ENCODE results near the gene SULT1C2.

Gene SULT1C2

DNA sequence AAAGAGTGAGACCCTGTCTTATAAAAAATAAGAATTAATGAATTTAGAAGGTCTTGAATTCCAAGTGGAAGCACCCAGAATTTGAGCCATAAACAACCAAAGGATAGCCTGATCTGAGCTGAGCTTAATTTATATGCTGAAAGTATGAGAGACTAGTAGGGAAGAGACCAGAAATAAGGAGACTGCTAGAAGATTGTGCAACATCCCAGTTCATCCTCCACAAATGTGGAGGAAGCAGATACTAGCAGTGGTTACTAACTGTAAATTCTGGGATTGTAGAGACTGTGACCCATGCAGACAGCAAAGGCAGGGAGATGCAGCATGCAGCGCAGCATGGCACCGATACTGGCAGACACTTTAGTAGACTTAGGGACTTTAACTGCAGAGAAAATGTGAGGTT, 1.5 kb upstream of the SULT1C2 start:
- in situ Hi-C loops (cut with MboI; ENCODE audit: low sequenced_read_pairs), result no loop called here

DNA sequence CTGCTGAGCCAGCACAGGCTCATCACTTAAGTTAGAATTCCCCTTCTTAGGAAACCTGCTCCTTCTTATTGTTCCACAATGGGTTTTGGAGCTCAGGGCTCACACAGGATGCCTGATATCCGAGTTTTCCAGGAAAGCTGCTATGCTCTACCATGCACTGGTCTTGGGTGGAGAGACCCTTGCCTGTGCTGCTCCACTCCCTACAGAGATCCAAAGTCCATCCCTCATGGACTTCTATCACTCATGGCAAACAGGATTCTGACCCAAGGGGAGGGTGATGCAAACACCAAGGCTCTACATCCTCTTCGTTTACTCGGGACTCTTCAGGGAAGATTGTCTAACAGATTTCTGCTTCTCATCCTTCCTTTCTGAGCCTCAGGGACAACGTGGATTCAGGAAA, 5.2 kb downstream of the SULT1C2 start:
- in situ Hi-C loops (cut with MboI; ENCODE audit: low sequenced_read_pairs), result no loop called here

DNA sequence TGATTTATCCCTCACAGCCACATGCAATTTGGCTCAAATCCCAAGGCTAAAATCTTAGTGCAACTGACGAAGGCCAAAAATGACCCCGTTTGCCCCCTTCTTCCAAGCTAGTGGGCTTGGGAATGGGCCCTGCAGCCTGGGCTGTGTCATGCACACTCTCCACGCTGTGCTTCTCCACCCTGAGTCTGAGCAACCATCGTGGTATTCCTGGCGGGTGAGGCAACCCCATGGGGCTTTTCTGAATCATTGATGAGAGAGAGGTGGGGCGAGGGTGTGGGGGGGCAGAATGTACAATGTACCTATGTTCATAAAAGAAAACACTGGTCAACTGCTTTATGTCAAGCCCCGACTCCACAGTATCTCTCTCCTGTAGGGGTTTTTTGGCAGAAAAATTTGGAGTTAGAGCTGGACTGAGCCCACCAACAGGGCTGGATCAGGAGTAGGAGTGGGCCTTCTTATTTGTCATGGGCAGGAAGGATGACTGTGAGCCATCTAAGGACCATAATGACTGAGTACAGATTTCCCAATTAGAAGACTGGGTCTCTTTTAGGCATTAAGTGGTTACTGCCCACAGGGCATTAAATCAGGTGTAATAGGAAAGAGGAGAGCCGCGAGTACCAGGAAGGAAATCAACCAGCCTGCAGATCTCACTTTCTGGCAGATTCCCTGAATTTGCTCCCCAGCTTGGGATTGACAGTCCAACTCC, 8.9 kb downstream of the SULT1C2 start:
- in situ Hi-C loops (cut with MboI; ENCODE audit: low sequenced_read_pairs), result no loop called here

DNA sequence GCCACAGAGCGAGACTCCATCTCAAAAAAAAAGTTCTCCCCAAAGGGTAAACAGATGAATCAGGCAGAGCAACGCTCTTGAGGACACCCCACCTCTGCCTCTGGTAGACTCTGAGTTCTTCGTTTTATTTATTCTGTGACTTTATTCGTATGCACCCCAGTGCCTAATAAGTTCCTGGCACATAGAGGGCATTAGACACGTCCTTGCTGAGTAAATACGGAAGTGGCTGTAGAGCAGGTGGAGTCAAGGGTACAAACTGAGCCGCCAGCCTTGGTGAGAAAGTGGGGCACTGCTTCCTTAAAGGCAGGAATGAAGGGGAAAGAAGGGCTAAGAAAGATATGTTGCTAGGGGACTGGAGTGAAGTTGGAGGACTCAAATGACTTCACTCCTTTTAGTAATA, 12.9 kb downstream of the SULT1C2 start:
- in situ Hi-C loops (cut with MboI; ENCODE audit: low sequenced_read_pairs), result no loop called here

DNA sequence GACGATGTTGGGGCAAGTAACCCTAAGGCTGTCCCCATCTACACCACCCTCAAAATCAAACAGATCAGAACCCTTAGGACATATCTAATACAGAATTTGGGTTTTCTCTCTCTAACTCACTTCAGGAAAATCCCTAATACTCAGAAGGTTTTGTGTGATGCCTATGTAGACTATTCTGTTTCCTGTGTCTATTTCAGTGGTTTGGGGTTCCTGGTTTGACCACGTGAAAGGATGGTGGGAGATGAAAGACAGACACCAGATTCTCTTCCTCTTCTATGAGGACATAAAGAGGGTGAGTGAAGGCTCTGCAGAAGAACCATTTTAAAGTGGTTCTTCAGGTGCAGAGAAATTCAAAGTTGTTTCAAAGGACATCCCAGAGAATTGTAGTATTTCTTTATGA, 16.3 kb downstream of the SULT1C2 start:
- in situ Hi-C loops (cut with MboI; ENCODE audit: low sequenced_read_pairs), result no loop called here

DNA sequence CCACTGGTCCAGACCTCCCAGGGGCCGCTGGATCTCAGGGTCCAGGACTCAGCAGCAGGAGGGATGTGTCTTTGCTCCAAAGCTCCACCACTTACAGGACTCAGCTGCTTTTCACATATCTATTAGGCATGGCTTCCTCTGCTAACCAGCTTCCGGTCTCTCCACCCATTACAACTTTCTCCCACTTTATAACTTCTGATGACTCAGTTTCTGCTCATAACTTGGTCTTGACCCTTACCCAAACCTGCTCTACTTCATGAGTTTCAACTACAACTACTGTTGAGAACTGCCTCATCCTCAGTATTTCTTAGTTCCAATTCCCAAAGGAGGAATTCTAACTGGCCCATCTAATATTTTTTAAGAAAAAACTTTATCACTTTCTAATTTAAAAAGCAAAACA, 17.2 kb downstream of the SULT1C2 start:
- in situ Hi-C loops (cut with MboI; ENCODE audit: low sequenced_read_pairs), result no loop called here

DNA sequence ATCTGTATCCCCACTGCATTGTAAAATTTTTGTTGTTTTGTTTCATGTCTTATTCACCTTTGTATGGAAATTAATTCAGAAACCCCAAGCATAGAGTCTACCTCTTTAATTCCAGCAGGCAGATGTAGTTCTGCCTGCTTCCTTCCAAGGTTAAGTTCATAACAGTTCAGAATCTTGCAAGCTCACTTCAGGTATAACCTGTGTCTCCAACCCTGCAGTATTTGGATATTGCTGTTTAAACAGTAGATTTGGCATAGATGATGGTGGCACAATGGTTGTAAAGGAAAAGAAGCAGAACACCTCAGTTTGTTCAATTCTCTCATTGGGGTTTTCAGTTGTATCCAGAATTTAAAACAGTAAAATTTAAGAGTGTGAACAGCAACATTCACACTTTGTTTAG, 21.2 kb downstream of the SULT1C2 start:
- in situ Hi-C loops (cut with MboI; ENCODE audit: low sequenced_read_pairs), result no loop called here

DNA sequence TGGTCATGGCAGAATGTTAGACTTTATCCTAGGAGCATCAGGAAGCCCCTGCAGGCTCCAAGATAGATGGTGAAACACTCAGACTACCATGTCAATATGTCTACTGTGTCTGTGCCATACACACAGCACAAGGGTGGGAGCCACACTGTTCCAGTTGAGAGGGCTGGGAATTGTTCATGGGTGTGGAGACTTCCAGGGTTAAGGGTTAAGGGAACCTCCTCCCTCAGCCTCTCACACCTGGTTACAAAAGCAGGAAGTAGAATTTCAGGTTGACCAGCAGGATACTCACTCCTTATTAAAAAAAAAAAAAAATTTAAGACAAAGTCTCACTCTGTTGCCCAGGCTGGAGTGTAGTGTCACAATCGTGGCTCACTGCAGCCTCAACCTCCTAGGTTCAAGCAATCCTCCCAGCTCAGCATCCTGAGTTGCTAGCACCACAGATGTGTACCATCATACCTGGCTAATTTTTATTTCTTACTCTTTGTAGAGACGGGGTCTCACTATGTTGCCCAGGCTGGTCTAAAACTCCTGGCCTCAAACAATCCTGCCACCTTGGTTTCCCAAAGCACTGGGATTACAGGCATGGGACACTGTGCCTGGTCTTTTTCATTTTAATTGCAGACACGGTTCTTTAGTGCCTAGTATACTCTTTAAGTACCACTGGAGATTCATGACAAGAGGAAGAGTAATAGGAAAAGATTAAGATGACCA, 26.0 kb downstream of the SULT1C2 start:
- in situ Hi-C loops (cut with MboI; ENCODE audit: low sequenced_read_pairs), result no loop called here

DNA sequence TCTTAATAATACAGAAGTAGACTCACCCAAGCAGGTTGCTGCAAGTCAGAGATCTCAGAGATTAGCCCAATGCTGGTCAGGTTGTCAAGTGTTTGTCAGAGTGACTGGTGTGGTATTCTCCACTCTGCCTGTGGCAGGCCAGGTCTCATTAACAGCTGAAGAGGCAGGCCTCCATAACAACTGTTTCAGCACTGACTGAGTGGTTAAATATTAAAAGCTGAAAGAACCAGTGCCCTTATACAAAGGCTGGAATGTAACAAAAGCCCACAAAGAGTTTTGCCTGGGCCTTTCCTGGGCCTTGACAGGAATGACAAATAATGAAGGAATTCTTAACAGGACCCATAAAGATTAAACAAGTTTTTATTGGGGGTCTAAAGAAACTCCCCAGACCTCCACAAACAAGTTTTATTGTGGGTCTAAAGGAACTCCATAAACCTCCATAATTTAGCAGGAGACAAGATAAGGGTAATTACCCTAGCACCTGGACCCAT, 26.8 kb downstream of the SULT1C2 start:
- in situ Hi-C loops (cut with MboI; ENCODE audit: low sequenced_read_pairs), result no loop called here

DNA sequence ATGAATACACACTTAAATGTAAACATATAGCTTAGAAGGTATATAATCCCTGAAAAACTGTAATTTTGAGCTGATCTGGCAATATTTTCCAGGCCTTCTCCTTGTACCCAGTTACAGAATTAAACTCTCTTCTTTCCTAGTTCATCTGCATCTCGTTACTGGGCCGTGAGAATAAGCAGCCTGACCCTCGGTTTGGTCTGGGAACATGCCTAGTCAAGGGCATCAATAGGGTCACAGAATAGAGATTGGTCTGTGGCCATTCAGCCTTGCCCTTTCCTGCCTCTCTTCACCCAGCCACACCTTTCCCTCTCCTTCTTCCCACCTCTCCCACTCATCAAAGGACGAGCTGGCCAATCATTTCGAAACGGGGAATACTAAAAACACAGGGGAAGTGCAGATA, 27.3 kb downstream of the SULT1C2 start:
- in situ Hi-C loops (cut with MboI; ENCODE audit: low sequenced_read_pairs), result no loop called here

DNA sequence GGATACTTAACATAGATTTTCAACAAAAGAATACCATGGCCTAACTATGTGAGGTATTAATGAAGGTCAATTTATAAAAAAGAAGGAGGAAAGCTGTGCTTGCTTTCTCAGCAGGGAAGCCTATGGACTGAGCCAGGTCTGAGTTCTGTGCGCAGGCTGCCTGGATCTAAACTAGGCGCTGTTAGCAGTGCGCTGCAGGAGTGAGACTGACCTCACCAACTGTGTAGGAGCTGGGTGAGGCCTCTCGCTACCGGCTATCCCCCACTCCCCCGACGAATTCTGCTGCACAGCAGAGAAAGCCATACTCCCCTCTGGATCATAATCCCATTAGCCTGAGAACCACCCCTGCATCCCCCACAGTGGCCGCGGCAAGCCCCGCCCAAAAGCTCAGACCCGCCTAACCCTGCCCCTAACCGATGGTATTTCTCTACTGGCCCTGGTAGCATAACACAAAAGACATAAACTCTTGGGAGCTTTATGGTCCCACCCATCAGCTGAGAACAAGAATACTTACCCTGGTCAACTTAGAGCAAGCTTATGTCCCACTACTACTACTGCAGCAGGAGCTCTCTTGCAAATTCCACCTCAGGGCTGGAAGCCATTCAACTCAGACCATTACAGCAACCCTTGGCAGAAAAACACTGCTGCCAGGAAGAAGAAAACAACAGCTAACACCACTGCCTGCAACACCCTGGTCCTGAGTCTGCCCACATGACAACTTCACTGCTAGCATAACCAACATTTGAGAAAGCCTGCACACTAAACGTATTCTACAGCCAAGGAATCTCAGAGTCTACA, 28.0 kb downstream of the SULT1C2 start:
- in situ Hi-C loops (cut with MboI; ENCODE audit: low sequenced_read_pairs), result no loop called here

DNA sequence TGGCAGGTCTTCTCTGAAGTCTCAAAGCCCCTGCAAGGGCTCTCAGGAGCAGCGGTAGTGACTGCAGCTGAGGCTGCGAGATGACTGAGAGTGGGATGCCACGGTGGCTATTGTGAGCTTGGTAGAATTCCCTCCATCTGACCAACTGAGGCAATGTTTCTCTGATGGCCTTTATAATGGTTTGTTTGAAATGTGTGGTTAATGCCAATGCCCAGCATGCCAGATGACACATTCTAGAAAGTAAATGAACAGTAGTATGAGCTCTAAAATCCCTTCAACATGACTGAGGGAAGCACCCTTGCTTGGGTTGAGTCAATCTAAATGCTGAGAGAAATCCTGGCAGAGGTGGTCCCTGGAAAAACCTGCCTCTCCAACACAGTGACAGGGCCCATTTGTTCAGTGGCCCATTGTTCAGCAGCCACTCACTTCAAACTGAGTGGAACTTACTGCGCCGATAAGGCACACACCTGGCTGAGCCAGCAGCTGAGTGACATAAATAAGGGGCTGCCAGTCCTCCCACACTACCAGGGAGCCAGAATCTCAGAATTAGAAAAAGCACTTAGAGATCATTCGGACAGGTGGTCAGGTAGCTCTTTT, 31.7 kb downstream of the SULT1C2 start:
- in situ Hi-C loops (cut with MboI; ENCODE audit: low sequenced_read_pairs), result no loop called here

DNA sequence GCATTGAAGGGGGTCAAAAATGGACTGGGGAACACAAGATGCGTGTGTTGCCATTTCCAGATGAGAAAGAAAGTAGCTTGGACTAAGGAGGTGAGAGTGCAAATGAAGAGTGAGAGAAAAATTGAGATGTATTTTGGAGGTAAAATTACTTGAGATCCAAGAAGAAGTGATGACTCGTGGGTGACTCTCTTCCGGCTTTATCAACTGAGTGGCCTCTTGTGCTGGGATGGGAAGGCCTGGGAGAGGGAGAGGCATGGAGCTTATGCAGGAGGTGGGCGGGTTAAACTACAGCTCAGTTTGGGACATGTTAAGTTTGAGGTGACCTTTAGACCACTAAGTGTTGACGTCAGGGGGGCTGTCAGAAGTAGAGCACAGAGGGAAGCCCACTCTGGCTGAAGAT, 34.9 kb downstream of the SULT1C2 start:
- in situ Hi-C loops (cut with MboI; ENCODE audit: low sequenced_read_pairs), result no loop called here

DNA sequence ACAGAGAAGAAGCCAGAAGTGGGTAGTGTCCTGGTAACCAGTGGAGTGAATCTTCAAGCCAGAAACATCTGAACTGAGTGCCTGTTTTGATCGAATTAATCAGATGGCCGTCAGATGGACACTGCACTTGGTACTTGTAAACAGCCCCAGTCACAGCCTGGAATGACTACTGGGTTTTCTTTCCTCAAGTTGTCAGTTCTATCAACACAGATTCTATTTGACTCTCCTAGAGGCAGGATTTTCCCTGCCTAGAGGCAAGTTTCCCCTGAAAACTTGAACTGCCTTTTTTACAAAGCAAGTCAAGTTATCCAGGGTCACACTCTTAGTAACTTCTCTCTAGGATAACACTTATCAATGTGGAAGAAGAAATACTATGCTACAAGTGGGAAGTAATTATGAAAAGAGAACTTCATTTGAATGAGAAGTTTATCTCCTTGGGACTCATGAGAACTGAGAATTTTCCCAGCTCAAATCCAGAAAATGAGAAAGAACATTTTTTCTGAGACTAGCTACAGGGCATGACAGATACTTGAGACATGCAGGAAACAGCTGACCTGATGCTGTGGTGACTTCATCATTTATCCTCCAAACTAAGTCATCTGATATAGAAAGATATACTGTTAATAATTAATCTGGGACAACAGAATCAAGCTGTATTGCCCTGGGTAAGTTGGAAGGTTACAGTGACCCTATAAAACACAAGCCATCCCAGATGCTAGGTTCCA, 36.0 kb downstream of the SULT1C2 start:
- in situ Hi-C loops (cut with MboI; ENCODE audit: low sequenced_read_pairs), result no loop called here

DNA sequence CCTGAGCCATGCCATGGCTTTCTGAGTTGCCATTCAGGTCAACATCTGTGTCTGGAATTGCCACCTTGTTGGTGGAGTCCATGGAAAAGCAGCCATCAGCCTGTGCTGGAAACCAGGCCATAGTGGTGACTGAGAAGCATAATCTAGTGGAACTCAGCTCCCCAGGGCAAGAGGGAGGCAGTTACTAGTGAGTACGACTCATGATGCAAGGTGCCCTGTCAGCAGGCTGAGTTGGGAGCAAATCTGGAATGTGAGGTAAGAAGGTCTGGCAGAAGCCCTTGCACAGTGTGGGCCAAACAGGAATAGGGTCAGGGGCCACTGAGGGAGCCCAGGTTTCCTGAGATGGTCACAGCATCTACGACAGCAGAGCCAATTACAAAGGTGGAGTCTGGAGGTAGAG, 37.1 kb downstream of the SULT1C2 start:
- in situ Hi-C loops (cut with MboI; ENCODE audit: low sequenced_read_pairs), result no loop called here

DNA sequence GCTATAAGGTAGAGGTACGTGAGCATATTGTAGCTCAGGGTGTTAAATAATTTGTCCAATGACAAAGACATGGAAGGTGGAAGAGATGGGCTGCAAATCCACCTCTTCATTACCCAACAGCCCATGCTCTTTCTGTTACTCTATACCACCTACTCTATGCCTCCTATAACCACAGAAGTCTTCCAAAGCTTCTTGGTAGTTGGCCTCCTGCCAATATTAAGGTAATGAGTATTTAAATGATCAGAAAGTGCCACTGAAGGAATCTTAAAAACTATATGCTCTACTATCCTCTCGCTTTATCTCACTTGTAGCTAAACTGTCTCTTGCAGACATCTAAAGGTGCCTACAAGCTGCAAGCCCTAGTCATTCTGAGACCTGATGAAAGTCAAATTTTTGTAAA, 41.1 kb downstream of the SULT1C2 start:
- in situ Hi-C loops (cut with MboI; ENCODE audit: low sequenced_read_pairs), result no loop called here

DNA sequence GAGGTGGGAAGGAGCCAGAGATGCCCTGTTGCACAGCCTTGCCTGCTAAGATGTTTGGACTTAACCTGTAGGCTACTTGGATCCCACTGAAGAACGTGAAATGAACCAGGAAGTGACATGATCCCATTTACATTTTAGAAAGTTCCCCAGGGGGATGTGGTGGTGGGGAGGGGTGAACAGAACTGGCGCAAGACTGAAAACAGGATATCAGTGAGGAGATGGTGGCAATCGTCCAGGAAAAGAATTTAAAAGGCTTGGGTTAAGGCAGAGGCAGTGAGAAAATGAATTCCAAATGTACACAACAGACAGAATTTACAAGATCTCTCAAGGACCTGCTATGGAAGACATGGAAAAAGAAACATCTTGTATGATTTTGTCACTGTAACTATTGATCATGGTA, 42.3 kb downstream of the SULT1C2 start:
- in situ Hi-C loops (cut with MboI; ENCODE audit: low sequenced_read_pairs), result no loop called here

DNA sequence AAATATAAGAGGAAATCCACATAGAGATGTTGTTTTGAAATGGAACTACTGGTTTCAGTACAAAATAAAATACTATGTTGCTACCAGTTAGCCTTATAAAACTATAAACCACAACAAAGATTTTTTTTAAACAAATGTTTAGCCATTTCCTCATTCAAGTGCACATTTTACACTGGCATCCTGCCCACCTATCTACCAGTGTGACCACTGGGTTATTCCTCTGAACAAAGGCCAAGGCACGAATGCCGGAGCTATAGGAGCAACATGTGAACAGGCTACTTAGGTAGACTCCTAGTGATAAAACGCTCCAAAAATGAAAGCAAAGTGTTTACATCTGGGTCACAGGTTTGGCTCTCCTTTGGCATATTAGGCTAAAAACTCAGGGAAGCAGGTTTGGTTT, 57.3 kb downstream of the SULT1C2 start:
- in situ Hi-C loops (cut with MboI; ENCODE audit: low sequenced_read_pairs), result no loop called here

DNA sequence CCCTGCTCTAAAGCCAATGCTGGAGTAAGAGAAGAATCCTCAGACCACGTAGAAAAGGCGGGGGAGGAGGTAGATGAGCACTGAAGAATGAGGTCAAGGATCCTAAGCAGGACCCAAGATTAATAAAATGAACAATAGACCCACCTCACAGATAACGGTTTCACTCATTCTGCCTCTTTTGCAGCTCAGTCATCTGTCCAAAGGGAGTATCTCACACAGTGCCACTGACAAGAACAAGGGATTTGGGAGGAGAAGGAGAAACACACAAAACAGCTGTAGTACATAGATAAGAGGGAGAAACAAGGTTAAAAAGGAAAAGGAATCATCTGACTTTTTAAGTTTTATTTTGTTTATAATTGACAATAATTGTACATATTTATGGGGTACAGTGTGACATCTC, 58.1 kb downstream of the SULT1C2 start:
- in situ Hi-C loops (cut with MboI; ENCODE audit: low sequenced_read_pairs), result no loop called here

DNA sequence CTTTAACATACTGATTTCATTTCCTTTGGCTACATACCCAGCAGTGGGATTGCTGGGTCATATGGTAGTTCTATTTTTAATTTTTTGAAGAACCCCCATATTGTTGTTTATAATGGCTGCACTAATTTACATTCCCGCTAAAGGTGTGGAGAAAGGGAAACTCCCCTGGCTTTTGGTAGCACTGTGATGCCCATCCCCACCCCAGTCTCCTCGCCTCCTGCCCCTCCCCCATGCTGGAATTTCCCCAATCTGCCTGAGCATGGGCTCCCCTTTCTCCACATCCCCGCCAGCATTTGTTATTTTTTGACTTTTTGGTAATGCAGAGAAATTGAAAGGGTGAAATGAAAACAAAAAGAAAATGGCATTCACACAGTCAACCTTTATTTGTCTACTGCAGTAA, 59.1 kb downstream of the SULT1C2 start:
- in situ Hi-C loops (cut with MboI; ENCODE audit: low sequenced_read_pairs), result no loop called here

Data from HL-60/S4 treated with phorbol 12-myristate 13-acetate at 8.2 ng/mL for 4 days and 3 days (cell line).